ENCODE data around the gene OR5P2.
"Not testable (repeated sequence)": the region's sequence is repeated elsewhere in the genome, so short reads cannot be mapped to it uniquely, and the experiment has no call there.

The OR5P2 gene

GRCh38 chr11:7830740-7831139, 34.0 kb upstream of the OR5P2 start, which contains the start of gene OR5P3:
Gene OR5P3, minus strand, starts transcription at chr11:7830840.
- no peak for ATAC-seq
- TF ChIP-seq POU6F1 (CRISPR knock-in tag; IDR thresholded peaks at IDR 0.05; ENCODE audit: borderline replicate concordance, low read depth) (no peak), BACH2 (CRISPR knock-in tag; IDR thresholded peaks at IDR 0.05; ENCODE audit: borderline replicate concordance) (no peak), CSDC2 (CRISPR knock-in tag; IDR thresholded peaks at IDR 0.05) (no peak), CREB5 (CRISPR knock-in tag; IDR thresholded peaks at IDR 0.05; ENCODE audit: low read depth) (no peak)

GRCh38 chr11:7826324-7826723, 29.6 kb upstream of the OR5P2 start:
- no peak for TF ChIP-seq ISL1 (CRISPR knock-in tag; IDR thresholded peaks at IDR 0.05)
- TF ChIP-seq RARB (CRISPR knock-in tag; IDR thresholded peaks at IDR 0.05) = no peak
- TF ChIP-seq ZFP30 (CRISPR knock-in tag; IDR thresholded peaks at IDR 0.05) = no peak
- TF ChIP-seq GLIS3 (CRISPR knock-in tag; IDR thresholded peaks at IDR 0.05) = no peak
- TF ChIP-seq SNAI2 (CRISPR knock-in tag; IDR thresholded peaks at IDR 0.05) = no peak
- no peak for TF ChIP-seq CSDC2 (CRISPR knock-in tag; IDR thresholded peaks at IDR 0.05)
- no peak for ATAC-seq

- ATAC-seq = not testable (repeated sequence)
Measured at GRCh38 chr11:7820417-7820816, 23.7 kb upstream of the OR5P2 start.

GRCh38 chr11:7814897-7815296, 18.2 kb upstream of the OR5P2 start:
- ATAC-seq = not testable (repeated sequence)

- ATAC-seq = not testable (repeated sequence)
Measured at GRCh38 chr11:7810301-7810700, 13.6 kb upstream of the OR5P2 start.

DNA sequence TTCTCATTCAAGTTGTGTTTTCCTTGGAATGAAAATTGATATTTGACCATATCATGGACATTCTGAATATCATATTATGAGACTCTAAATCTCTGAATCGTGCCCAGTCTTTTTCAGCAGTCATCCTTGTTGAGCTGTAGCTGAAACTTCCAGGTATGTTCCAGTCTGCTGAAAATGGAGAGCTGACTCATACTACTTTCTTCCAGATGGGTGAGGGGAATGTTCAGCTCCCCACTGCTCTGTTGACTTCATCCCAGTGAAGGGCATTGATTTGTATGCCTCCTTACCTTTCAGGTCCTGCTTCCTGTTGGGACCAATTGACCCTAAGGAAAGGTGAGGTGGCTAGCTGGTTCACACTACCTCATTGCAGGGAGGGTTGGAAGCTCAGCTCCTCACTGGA, 3.5 kb downstream of the OR5P2 start:
- no peak for ATAC-seq
- no peak for TF ChIP-seq OSR1 (CRISPR knock-in tag; IDR thresholded peaks at IDR 0.05)
- TF ChIP-seq SNAI2 (CRISPR knock-in tag; IDR thresholded peaks at IDR 0.05) = no peak
- no peak for TF ChIP-seq TCF4 (CRISPR knock-in tag; IDR thresholded peaks at IDR 0.05; ENCODE audit: borderline replicate concordance)
- no peak for TF ChIP-seq ZNF565 (CRISPR knock-in tag; conservative IDR thresholded peaks at IDR 0.05; ENCODE audit: low read depth)
- TF ChIP-seq RARB (CRISPR knock-in tag; IDR thresholded peaks at IDR 0.05) = no peak
- no peak for TF ChIP-seq POU6F1 (CRISPR knock-in tag; IDR thresholded peaks at IDR 0.05; ENCODE audit: borderline replicate concordance, low read depth)
- TF ChIP-seq ESRRG (CRISPR knock-in tag; IDR thresholded peaks at IDR 0.05) = no peak
- no peak for TF ChIP-seq CREB5 (CRISPR knock-in tag; IDR thresholded peaks at IDR 0.05; ENCODE audit: low read depth)
- TF ChIP-seq ZNF8 (CRISPR knock-in tag; IDR thresholded peaks at IDR 0.05) = no peak
- TF ChIP-seq, protein P1, sequence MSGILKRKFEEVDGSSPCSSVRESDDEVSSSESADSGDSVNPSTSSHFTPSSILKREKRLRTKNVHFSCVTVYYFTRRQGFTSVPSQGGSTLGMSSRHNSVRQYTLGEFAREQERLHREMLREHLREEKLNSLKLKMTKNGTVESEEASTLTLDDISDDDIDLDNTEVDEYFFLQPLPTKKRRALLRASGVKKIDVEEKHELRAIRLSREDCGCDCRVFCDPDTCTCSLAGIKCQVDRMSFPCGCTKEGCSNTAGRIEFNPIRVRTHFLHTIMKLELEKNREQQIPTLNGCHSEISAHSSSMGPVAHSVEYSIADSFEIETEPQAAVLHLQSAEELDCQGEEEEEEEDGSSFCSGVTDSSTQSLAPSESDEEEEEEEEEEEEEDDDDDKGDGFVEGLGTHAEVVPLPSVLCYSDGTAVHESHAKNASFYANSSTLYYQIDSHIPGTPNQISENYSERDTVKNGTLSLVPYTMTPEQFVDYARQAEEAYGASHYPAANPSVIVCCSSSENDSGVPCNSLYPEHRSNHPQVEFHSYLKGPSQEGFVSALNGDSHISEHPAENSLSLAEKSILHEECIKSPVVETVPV (CRISPR knock-in tag; IDR thresholded peaks at IDR 0.05) = no peak
- TF ChIP-seq ZNF70 (CRISPR knock-in tag; IDR thresholded peaks at IDR 0.05) = no peak
- no peak for TF ChIP-seq TOX (CRISPR knock-in tag; IDR thresholded peaks at IDR 0.05; ENCODE audit: borderline replicate concordance)
- TF ChIP-seq PPARA (CRISPR knock-in tag; IDR thresholded peaks at IDR 0.05; ENCODE audit: borderline replicate concordance) = no peak
- TF ChIP-seq ISL1 (CRISPR knock-in tag; IDR thresholded peaks at IDR 0.05) = no peak
- no peak for TF ChIP-seq BACH2 (CRISPR knock-in tag; IDR thresholded peaks at IDR 0.05; ENCODE audit: borderline replicate concordance)
- no peak for TF ChIP-seq TSHZ2 (CRISPR knock-in tag; IDR thresholded peaks at IDR 0.05)
- TF ChIP-seq ZFP30 (CRISPR knock-in tag; IDR thresholded peaks at IDR 0.05) = no peak
- TF ChIP-seq CSDC2 (CRISPR knock-in tag; IDR thresholded peaks at IDR 0.05) = no peak
- TF ChIP-seq, protein P2, sequence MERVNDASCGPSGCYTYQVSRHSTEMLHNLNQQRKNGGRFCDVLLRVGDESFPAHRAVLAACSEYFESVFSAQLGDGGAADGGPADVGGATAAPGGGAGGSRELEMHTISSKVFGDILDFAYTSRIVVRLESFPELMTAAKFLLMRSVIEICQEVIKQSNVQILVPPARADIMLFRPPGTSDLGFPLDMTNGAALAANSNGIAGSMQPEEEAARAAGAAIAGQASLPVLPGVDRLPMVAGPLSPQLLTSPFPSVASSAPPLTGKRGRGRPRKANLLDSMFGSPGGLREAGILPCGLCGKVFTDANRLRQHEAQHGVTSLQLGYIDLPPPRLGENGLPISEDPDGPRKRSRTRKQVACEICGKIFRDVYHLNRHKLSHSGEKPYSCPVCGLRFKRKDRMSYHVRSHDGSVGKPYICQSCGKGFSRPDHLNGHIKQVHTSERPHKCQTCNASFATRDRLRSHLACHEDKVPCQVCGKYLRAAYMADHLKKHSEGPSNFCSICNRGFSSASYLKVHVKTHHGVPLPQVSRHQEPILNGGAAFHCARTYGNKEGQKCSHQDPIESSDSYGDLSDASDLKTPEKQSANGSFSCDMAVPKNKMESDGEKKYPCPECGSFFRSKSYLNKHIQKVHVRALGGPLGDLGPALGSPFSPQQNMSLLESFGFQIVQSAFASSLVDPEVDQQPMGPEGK (CRISPR knock-in tag; IDR thresholded peaks at IDR 0.05; ENCODE audit: borderline replicate concordance) = no peak
- TF ChIP-seq ZC3H10 (CRISPR knock-in tag; IDR thresholded peaks at IDR 0.05) = no peak

Measured in SK-N-SH treated with all-trans-retinoic acid at 6 μM for 48 hours (cell line).